CD4-positive, alpha-beta memory T cell (primary cell): Measurements from ENCODE around the gene NAV3. TPM values are rescaled to one million over a fixed set of nuclear protein-coding genes. Genes with fewer than 3 reads are reported as not detected.

ENCODE experiments used
- CTCF ChIA-PET: fragments of 350-600 bp; sonication (Branson Sonifier 250); formaldehyde crosslinking; loops from one replicate; lab custom pipeline; 2021; ENCODE audit warnings: inconsistent platforms; ENCODE audit not compliant: partially characterized antibody; lab: Charles Lee
- POLR2A ChIA-PET: fragments of 350-600 bp; sonication (Branson Sonifier 250); formaldehyde crosslinking; loops from one replicate; lab custom pipeline; 2021; ENCODE audit not compliant: partially characterized antibody; lab: Charles Lee
- DNase-seq, 5 donors: peaks; one replicate each; pipeline versions ENCODE4 v3.0.0 to v3.0.0-alpha.2; 2020 to 2022; ENCODE audit warnings: mixed read lengths in 1 of 5
- H3K27ac ChIP-seq: one replicate; pipeline ENCODE4 v1.7.0; 2013; ENCODE audit warnings: low read depth, low read length
- H3K27me3 ChIP-seq: 2 replicates; pipeline ENCODE4 v1.7.0; 2013; ENCODE audit warnings: mild to moderate bottlenecking, low read length, moderate library complexity; ENCODE audit not compliant: insufficient read depth
- H3K36me3 ChIP-seq: 2 replicates; pipeline ENCODE4 v1.7.0; 2013; ENCODE audit warnings: mild to moderate bottlenecking, low read length, moderate library complexity; ENCODE audit not compliant: insufficient read depth
- H3K4me1 ChIP-seq: 2 replicates; pipeline ENCODE4 v1.7.0; 2013; ENCODE audit warnings: mild to moderate bottlenecking, low read length, moderate library complexity; ENCODE audit not compliant: insufficient read depth
- H3K4me3 ChIP-seq, 2 donors: one replicate each; pipeline ENCODE4 v1.7.0; 2013; ENCODE audit warnings: low read length in 2 of 2, mild to moderate bottlenecking in 1 of 2
- H3K9me3 ChIP-seq, 2 donors: one replicate each; pipeline ENCODE4 v1.7.0; 2013; ENCODE audit warnings: low read length in 2 of 2, control low read depth in 1 of 2; ENCODE audit not compliant: control insufficient read depth in 1 of 2
- H3K27ac Mint-ChIP-seq, 7 donors: one replicate each; pipeline ENCODE4 v1.8.0; 2020 to 2021; ENCODE audit warnings: mixed read lengths in 7 of 7, mild to moderate bottlenecking in 6 of 7, inconsistent platforms in 3 of 7, moderate library complexity in 3 of 7
- H3K27me3 Mint-ChIP-seq, 2 donors: one replicate each; pipeline ENCODE4 v1.8.0; 2020 to 2021; ENCODE audit warnings: mixed read lengths in 2 of 2
- H3K36me3 Mint-ChIP-seq, 2 donors: one replicate each; pipeline ENCODE4 v1.8.0; 2020 to 2021; ENCODE audit warnings: mixed read lengths in 2 of 2, inconsistent platforms in 1 of 2, mild to moderate bottlenecking in 1 of 2
- H3K4me1 Mint-ChIP-seq, 4 donors: one replicate each; pipeline ENCODE4 v1.8.0; 2020 to 2021; ENCODE audit warnings: mixed read lengths in 4 of 4, mild to moderate bottlenecking in 1 of 4
- H3K4me3 Mint-ChIP-seq, 8 donors: one replicate each; pipeline ENCODE4 v1.8.0; 2020 to 2021; ENCODE audit warnings: mixed read lengths in 8 of 8, mild to moderate bottlenecking in 7 of 8, moderate library complexity in 6 of 8, inconsistent platforms in 3 of 8
- H3K9me3 Mint-ChIP-seq, 8 donors: one replicate each; pipeline ENCODE4 v1.8.0; 2020 to 2021; ENCODE audit warnings: mixed read lengths in 8 of 8, mild to moderate bottlenecking in 5 of 8, inconsistent platforms in 3 of 8, moderate library complexity in 1 of 8
- intact Hi-C: fragments of 100-400 bp; cut with micrococcal nuclease; formaldehyde crosslinking; loops from one replicate; pipeline ENCODE4 v1.15.1; 2023
- polyA plus RNA-seq, 2 donors: library from polyadenylated mRNA; unstranded; fragments of 300-500 nt; fragmentation: Illumina TruSeq; gene quantifications; one replicate each; pipeline ENCODE4 v1.2.3, GENCODE V29; 2021
- total RNA-seq, 2 experiments: library from RNA; stranded (reverse); gene quantifications; one replicate each; pipeline ENCODE4 v1.2.3, GENCODE V29; 2021

NAV3 gene
- total and polyA plus RNA-seq, 4 experiments from 2014 or later = not detected

DNA sequence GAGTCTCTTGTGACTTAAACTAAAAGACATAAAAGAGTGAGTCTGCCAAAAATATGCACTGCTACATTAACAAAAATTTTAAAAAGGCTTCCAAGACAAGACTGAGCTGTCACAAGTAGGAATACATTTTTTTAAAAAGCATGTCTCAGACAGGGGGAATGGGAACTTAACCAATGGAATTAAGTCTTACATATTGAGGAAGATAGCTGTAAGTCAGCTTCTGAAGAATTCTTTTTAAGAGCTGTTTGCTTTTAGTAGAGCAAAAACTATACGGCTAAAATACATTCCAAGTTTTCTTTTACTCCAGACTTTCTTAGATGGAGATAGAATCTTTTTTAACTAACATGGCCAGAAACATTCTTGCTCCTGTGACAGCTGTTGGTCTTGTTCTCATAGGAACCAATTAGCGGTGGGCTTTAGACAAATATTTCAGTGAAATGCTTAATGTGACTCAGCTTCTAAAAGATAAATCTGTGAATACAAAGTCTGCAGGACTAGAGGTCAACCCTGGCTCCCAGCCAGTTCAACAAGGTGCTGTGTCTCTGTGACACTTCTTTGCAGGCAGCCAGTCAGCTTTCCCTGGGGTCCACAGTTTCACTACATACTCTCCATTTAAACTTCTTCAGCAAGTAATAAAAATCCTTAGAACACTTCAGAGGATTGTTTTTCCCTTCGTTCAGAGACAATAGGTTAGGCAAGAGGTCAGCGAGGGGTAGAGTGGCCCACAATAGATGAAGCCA, 187.6 kb downstream of the NAV3 start:
- ChIA-PET CTCF (no interaction called here), POLR2A (no interaction called here)
- H3K9me3 ChIP-seq = no peaks in the 10 kb centered on the region
- H3K4me3 Mint-ChIP-seq = no peak overlapping the region
- no peak overlapping the region for H3K4me3 ChIP-seq
- H3K27me3 Mint-ChIP-seq = no peaks in the 10 kb centered on the region
- no peak overlapping the region for H3K27ac ChIP-seq
- H3K36me3 ChIP-seq = no peaks in the 10 kb centered on the region
- no peaks in the 10 kb centered on the region for H3K27me3 ChIP-seq
- H3K27ac Mint-ChIP-seq = no peak overlapping the region
- intact Hi-C loops = no loop called here
- peaks cover 0 to 6% (median 1%) of the 10 kb centered on the region in 8 donors for H3K9me3 Mint-ChIP-seq
- DNase-seq = no peak
- no peaks in the 10 kb centered on the region for H3K4me1 Mint-ChIP-seq
- H3K36me3 Mint-ChIP-seq = no peaks in the 10 kb centered on the region
- no peaks in the 10 kb centered on the region for H3K4me1 ChIP-seq

DNA sequence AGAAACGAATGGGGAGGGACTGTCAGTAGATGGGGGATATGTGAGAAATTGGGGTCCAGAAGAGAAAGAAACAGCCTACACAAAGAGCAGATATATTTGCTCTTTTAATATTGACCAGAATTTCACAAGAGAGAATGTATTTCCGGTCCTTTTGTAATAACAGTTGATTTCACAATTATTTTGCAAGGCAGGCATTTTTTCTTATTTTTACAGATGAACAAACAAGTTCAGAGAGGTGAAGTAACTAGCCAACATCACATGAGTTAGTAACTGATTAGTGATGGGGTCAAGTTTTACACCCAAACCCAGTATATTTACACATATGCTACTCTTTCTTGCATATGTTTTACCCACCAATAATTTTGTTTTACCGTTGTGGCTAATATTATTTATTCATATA, 188.2 kb downstream of the NAV3 start:
- Mint-ChIP-seq H3K4me3 (no peak overlapping the region), H3K27me3 (no peaks in the 10 kb centered on the region), H3K4me1 (no peaks in the 10 kb centered on the region), H3K27ac (no peak overlapping the region), H3K36me3 (no peaks in the 10 kb centered on the region), H3K9me3 (peaks cover 0 to 6% (median 1%) of the 10 kb centered on the region in 8 donors)
- H3K27me3 ChIP-seq = no peaks in the 10 kb centered on the region
- POLR2A ChIA-PET = no interaction called here
- CTCF ChIA-PET = no interaction called here
- H3K4me1 ChIP-seq = no peaks in the 10 kb centered on the region
- no peaks in the 10 kb centered on the region for H3K36me3 ChIP-seq
- H3K9me3 ChIP-seq = no peaks in the 10 kb centered on the region
- intact Hi-C loops = no loop called here
- no peak for DNase-seq
- no peak overlapping the region for H3K4me3 ChIP-seq
- H3K27ac ChIP-seq = no peak overlapping the region

- intact Hi-C loops = no loop called here
- H3K4me3 ChIP-seq = no peak overlapping the region
These were observed 197.7 kb downstream of the NAV3 start for GRCh38 chr12:78028426-78028825.

DNA sequence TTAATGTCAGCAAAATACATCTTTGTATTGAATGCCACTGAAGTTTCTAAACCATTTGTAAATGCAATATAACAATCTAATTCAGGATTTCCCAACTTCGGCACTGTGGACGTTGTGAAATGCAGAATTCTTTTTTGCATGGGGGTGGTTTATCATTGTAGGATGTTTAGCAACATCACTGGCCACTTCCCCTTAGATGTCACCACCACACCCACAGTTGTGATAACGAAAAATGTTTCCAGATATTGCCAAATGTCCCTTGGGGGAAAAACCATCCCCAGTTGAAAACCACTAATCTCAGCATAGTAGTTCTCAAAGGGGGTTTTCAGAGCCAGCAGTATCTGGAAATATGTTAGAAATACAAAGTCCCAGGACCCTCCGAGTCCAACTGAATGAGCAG, 203.3 kb downstream of the NAV3 start:
- Histone ChIP-seq H3K36me3 (no peaks in the 10 kb centered on the region), H3K27me3 (no peaks in the 10 kb centered on the region), H3K4me3 (no peak overlapping the region), H3K4me1 (no peaks in the 10 kb centered on the region), H3K9me3 (no peaks in the 10 kb centered on the region), H3K27ac (no peak overlapping the region)
- Mint-ChIP-seq H3K4me1 (no peaks in the 10 kb centered on the region), H3K9me3 (peaks cover 2 to 11% (median 5%) of the 10 kb centered on the region in 8 donors), H3K27me3 (no peaks in the 10 kb centered on the region), H3K36me3 (no peaks in the 10 kb centered on the region), H3K4me3 (no peak overlapping the region), H3K27ac (no peak overlapping the region)
- CTCF ChIA-PET = no interaction called here
- DNase-seq = no peak
- POLR2A ChIA-PET = no interaction called here
- intact Hi-C loops = no loop called here

More at GRCh38 chr12:78028426-78028825, 197.7 kb downstream of the NAV3 start:
- Histone ChIP-seq H3K9me3 (peaks cover 0 to 3% of the 10 kb centered on the region in 2 donors), H3K36me3 (no peaks in the 10 kb centered on the region), H3K27me3 (no peaks in the 10 kb centered on the region), H3K4me1 (no peaks in the 10 kb centered on the region), H3K27ac (no peak overlapping the region)
- Mint-ChIP-seq H3K4me3 (no peak overlapping the region), H3K27ac (peak overlapping the region in 1 of 7 donors; percentile 72), H3K27me3 (no peaks in the 10 kb centered on the region), H3K36me3 (no peaks in the 10 kb centered on the region), H3K4me1 (no peaks in the 10 kb centered on the region), H3K9me3 (peaks cover 2 to 11% (median 6%) of the 10 kb centered on the region in 8 donors)
- CTCF ChIA-PET = no interaction called here
- no peak for DNase-seq
- POLR2A ChIA-PET = no interaction called here

DNA sequence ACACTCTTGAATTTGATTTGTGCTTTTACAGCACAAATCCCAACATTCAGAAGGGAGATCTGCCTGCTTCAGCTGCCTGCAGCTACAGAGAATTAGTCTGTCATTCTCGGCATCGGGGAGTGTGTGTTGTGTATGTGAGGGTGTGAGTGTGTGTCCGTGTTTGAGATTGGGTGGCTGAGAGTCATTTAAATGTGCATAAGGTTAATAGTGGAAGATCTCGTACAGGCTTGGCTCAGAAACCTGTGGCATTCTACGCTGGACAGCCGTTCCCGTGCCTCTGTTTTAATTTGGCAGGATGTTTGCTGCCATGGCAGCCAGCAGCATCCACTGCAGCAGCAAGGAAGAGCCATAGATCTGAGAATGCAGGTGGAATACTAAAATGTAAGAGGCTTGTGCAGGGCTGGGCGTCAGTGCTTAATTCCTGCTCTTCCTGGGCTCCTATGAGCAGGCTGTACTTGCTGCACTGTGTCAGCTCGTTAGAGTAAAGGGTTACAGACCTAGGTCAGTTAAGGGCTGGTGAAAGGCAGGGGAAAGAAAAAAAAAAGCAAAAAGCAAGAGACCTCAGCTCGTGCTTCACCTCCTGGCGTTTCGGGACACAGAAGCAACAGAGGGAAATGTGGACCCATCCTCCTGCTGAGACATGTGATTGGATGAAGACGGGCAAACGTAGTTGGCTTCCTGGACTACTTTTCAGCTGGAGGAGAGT, 205.4 kb downstream of the NAV3 start:
- Histone ChIP-seq H3K27ac (no peak overlapping the region), H3K4me3 (no peak overlapping the region), H3K9me3 (no peaks in the 10 kb centered on the region), H3K27me3 (no peaks in the 10 kb centered on the region), H3K4me1 (no peaks in the 10 kb centered on the region), H3K36me3 (no peaks in the 10 kb centered on the region)
- Mint-ChIP-seq H3K27ac (no peak overlapping the region), H3K9me3 (peaks cover 0 to 11% (median 4%) of the 10 kb centered on the region in 8 donors), H3K27me3 (no peaks in the 10 kb centered on the region), H3K36me3 (no peaks in the 10 kb centered on the region), H3K4me3 (no peak overlapping the region), H3K4me1 (no peaks in the 10 kb centered on the region)
- intact Hi-C loops = no loop called here
- DNase-seq = no peak
- POLR2A ChIA-PET = no interaction called here
- CTCF ChIA-PET = no interaction called here

- Histone ChIP-seq H3K27ac (no peak overlapping the region), H3K9me3 (no peaks in the 10 kb centered on the region), H3K4me3 (no peak overlapping the region), H3K36me3 (no peaks in the 10 kb centered on the region), H3K4me1 (no peaks in the 10 kb centered on the region), H3K27me3 (no peaks in the 10 kb centered on the region)
- Mint-ChIP-seq H3K27me3 (no peaks in the 10 kb centered on the region), H3K9me3 (peaks cover 0 to 11% (median 3%) of the 10 kb centered on the region in 8 donors), H3K4me3 (no peak overlapping the region), H3K36me3 (no peaks in the 10 kb centered on the region), H3K4me1 (no peaks in the 10 kb centered on the region), H3K27ac (no peak overlapping the region)
- ChIA-PET POLR2A (no interaction called here), CTCF (no interaction called here)
- intact Hi-C loops = no loop called here
- no peak for DNase-seq
These were observed 206.2 kb downstream of the NAV3 start for GRCh38 chr12:78036874-78037273.

DNA sequence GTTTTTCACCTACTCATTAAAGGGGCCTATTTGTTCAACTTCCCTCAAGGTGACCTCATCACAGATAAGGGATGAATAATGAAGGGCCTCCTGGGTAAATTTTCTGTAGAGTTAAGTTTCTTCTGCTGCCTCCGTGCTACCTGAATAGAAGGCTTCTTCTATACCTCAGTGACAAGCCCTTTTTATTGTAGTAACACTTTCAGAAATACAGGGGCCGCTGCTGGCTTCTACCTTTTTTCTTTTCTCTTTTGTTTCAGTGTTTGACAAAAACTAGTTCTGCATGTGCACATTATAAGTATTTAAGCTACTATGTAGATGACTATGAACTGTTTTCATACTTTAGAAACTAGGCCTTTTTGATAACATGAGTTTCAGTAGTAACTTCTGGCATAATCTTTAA, 207.0 kb downstream of the NAV3 start:
- Mint-ChIP-seq H3K4me3 (no peak overlapping the region), H3K27me3 (no peaks in the 10 kb centered on the region), H3K27ac (no peak overlapping the region), H3K4me1 (no peaks in the 10 kb centered on the region), H3K9me3 (peaks cover 0 to 9% (median 2%) of the 10 kb centered on the region in 8 donors), H3K36me3 (no peaks in the 10 kb centered on the region)
- POLR2A ChIA-PET = no interaction called here
- no peaks in the 10 kb centered on the region for H3K27me3 ChIP-seq
- no peak for DNase-seq
- H3K36me3 ChIP-seq = no peaks in the 10 kb centered on the region
- no peaks in the 10 kb centered on the region for H3K4me1 ChIP-seq
- CTCF ChIA-PET = no interaction called here
- H3K9me3 ChIP-seq = no peaks in the 10 kb centered on the region
- H3K27ac ChIP-seq = no peak overlapping the region
- H3K4me3 ChIP-seq = no peak overlapping the region
- intact Hi-C loops = no loop called here
